Large intestine (tissue), 3 donors: ENCODE measurements around the gene CABP2. TPM values are rescaled to one million over a fixed set of nuclear protein-coding genes. Genes with fewer than 3 reads are reported as not detected.

Experiments used
- DNase-seq, 2 donors: peaks; one replicate each; pipeline versions ENCODE4 v3.0.0 to v3.0.0-alpha.2; 2013
- H3K27ac ChIP-seq: one replicate; pipeline ENCODE4 v1.5.1; 2013; ENCODE audit warnings: low read length
- H3K27me3 ChIP-seq: 2 replicates; pipeline ENCODE4 v1.6.1; 2013; ENCODE audit warnings: low read length; ENCODE audit not compliant: control insufficient read depth, insufficient read depth
- H3K36me3 ChIP-seq: 2 replicates; pipeline ENCODE4 v1.6.1; 2013; ENCODE audit warnings: low read length; ENCODE audit not compliant: control insufficient read depth, insufficient read depth
- H3K4me1 ChIP-seq: one replicate; pipeline ENCODE4 v1.6.1; 2013; ENCODE audit warnings: low read length; ENCODE audit not compliant: control insufficient read depth, insufficient read depth
- H3K4me3 ChIP-seq: one replicate; pipeline ENCODE4 v1.5.1; 2013; ENCODE audit warnings: low read length
- H3K9me3 ChIP-seq: one replicate; pipeline ENCODE4 v1.6.1; 2013; ENCODE audit warnings: mild to moderate bottlenecking, low read depth, low read length, moderate library complexity; ENCODE audit not compliant: control insufficient read depth
- WGBS: methylation state at CpG from one replicate; pipeline ENCODE4 v1.1.5; 2013; ENCODE audit warnings: low lambda C conversion rate; ENCODE audit not compliant: insufficient coverage; 5-methylcytosine and 5-hydroxymethylcytosine counted together
- polyA plus RNA-seq: library from polyadenylated mRNA; unstranded; fragments of 120-200 nt; gene quantifications from one replicate; pipeline ENCODE4 v1.2.1, GENCODE V29; 2013

Gene CABP2
- polyA plus RNA-seq, 1 donor, result 0.07 TPM

- no peaks in the 10 kb centered on the region for H3K9me3 ChIP-seq
- no peak for DNase-seq
- no peak overlapping the region for H3K4me3 ChIP-seq
- peaks cover 14% of the 10 kb centered on the region for H3K4me1 ChIP-seq
- no peaks in the 10 kb centered on the region for H3K36me3 ChIP-seq
- no peak overlapping the region for H3K27ac ChIP-seq
- H3K27me3 ChIP-seq, result no peaks in the 10 kb centered on the region
- WGBS, result 70% methylated on average over 4 of the region's 8 CpGs
Measured at GRCh38 chr11:67470337-67471002, 52.8 kb downstream of the CABP2 start.

- Histone ChIP-seq H3K4me3 (peak overlapping the region; percentile 96), H3K9me3 (no peaks in the 10 kb centered on the region), H3K4me1 (peaks cover 14% of the 10 kb centered on the region), H3K27ac (peak overlapping the region; percentile 81), H3K36me3 (no peaks in the 10 kb centered on the region), H3K27me3 (no peaks in the 10 kb centered on the region)
- WGBS, result no CpG with 5 or more reads among the region's 9 CpGs
- DNase-seq, result no peak
Measured at GRCh38 chr11:67469508-67469811, 53.8 kb downstream of the CABP2 start.

Other genes starting within 250 kb of the CABP2 start
- gene ANKRD13D, start 234.1 kb downstream of the CABP2 start, polyA plus RNA-seq, result 38.8 TPM
- 36.4 TPM for gene SSH3, start 219.9 kb downstream of the CABP2 start, polyA plus RNA-seq
- 112 TPM for gene POLD4, start 169.9 kb downstream of the CABP2 start, polyA plus RNA-seq
- gene CLCF1, start 149.8 kb downstream of the CABP2 start, polyA plus RNA-seq, result 9.6 TPM
- gene RAD9A, start 131.5 kb downstream of the CABP2 start, polyA plus RNA-seq, result 22.1 TPM
- 112 TPM for gene PPP1CA, start 121.6 kb downstream of the CABP2 start, polyA plus RNA-seq
- gene TBC1D10C, start 119.4 kb downstream of the CABP2 start, polyA plus RNA-seq, result 3.7 TPM
- 4.7 TPM for gene CARNS1, start 107.8 kb downstream of the CABP2 start, polyA plus RNA-seq
- gene RPS6KB2, start 95.0 kb downstream of the CABP2 start, polyA plus RNA-seq, result 40.3 TPM
- 6.8 TPM for gene PTPRCAP, start 85.8 kb downstream of the CABP2 start, polyA plus RNA-seq
- 93.4 TPM for gene CORO1B, start 80.0 kb downstream of the CABP2 start, polyA plus RNA-seq
- gene GPR152, start 70.7 kb downstream of the CABP2 start, polyA plus RNA-seq, result not detected
- 0.90 TPM for gene CABP4, start 68.1 kb downstream of the CABP2 start, polyA plus RNA-seq
- 63.0 TPM for gene TMEM134, start 54.2 kb downstream of the CABP2 start, polyA plus RNA-seq
- gene AIP, start 40.4 kb downstream of the CABP2 start, polyA plus RNA-seq, result 48.0 TPM
- 54.1 TPM for gene PITPNM1, start 18.1 kb downstream of the CABP2 start, polyA plus RNA-seq
- gene CDK2AP2, start 15.3 kb downstream of the CABP2 start, polyA plus RNA-seq, result 105 TPM
- 848 TPM for gene GSTP1, start 60.4 kb upstream of the CABP2 start, polyA plus RNA-seq
- 191 TPM for gene NDUFV1, start 83.5 kb upstream of the CABP2 start, polyA plus RNA-seq
- 14.6 TPM for gene NUDT8, start 106.5 kb upstream of the CABP2 start, polyA plus RNA-seq
- 4.9 TPM for gene TBX10, start 116.3 kb upstream of the CABP2 start, polyA plus RNA-seq
- gene ACY3, start 127.3 kb upstream of the CABP2 start, polyA plus RNA-seq, result 86.6 TPM
- not detected for gene ALDH3B2, start 151.2 kb upstream of the CABP2 start, polyA plus RNA-seq